A549 (cell line): ENCODE measurements around the gene LDLRAD3. TPM values are rescaled to one million over a fixed set of nuclear protein-coding genes. Genes with fewer than 3 reads are reported as not detected.

ENCODE experiments used
- ATAC-seq, 2 experiments: fragments of 200-7000 bp in 1 of 2; fragments of >200 bp in 1 of 2; cut with Nextera tagmentation in 1 of 2; cut with Tn5 transposase in 1 of 2; 3 replicates each; pipeline versions ENCODE4 v1.8.0 to v1.9.1; 2018 to 2020; ENCODE audit warnings: mild to moderate bottlenecking in 1 of 2, moderate library complexity in 1 of 2
- CTCF ChIA-PET: fragments of 300-600 bp; sonication (Branson Sonifier 250); formaldehyde crosslinking; extraction: SDS; loops from one replicate; lab custom pipeline; 2021; ENCODE audit warnings: antibody characterized with exemption, inconsistent platforms; lab: Yijun Ruan, JAX
- POLR2A ChIA-PET: fragments of 350-600 bp; formaldehyde crosslinking; extraction: SDS; loops from one replicate; lab custom pipeline; 2021; ENCODE audit warnings: antibody characterized with exemption, inconsistent platforms; lab: Yijun Ruan, JAX
- DNase-seq, 2 experiments: peaks; one replicate each; pipeline versions ENCODE4 v3.0.0 to v3.0.0-alpha.2; 2011 to 2016; ENCODE audit warnings: low read depth in 1 of 2, low spot score in 1 of 2
- FAIRE-seq: peaks from 2 replicates; lab custom pipeline; 2011; peaks lifted over from hg19 to GRCh38; lab: Jason Lieb, UNC
- H3K27ac ChIP-seq, 2 experiments: fragments of >200 bp; sonication (Bioruptor Twin); formaldehyde crosslinking; 3 replicates each; pipeline ENCODE4 v1.5.1; 2016 to 2017
- H3K4me1 ChIP-seq: fragments of >200 bp; sonication (Bioruptor Twin); formaldehyde crosslinking; 3 replicates; pipeline ENCODE4 v1.6.1; 2016
- H3K4me2 ChIP-seq: fragments of >200 bp; sonication (Bioruptor Twin); formaldehyde crosslinking; 3 replicates; pipeline ENCODE4 v1.6.1; 2016
- H3K4me3 ChIP-seq: fragments of >200 bp; sonication (Bioruptor Twin); formaldehyde crosslinking; 3 replicates; pipeline ENCODE4 v1.5.1; 2016
- H3K9me3 ChIP-seq: fragments of >200 bp; sonication (Bioruptor Twin); formaldehyde crosslinking; 3 replicates; pipeline ENCODE4 v1.6.1; 2016
- BHLHE40 ChIP-seq: IDR thresholded peaks from 2 replicates; pipeline ENCODE4 v1.6.1; 2012; ENCODE audit warnings: low read depth, low read length, inconsistent platforms
- CBX2 ChIP-seq: fragments of 200-600 bp; sonication (generic); IDR thresholded peaks from 2 replicates; pipeline ENCODE4 v1.6.1; 2016; ENCODE audit warnings: low read depth, mild to moderate bottlenecking, borderline replicate concordance
- CEBPB ChIP-seq, 2 experiments: fragments of >200 bp in 1 of 2; sonication (Bioruptor Twin) in 1 of 2; formaldehyde crosslinking in 1 of 2; IDR thresholded peaks; 2 replicates each; pipeline ENCODE4 v1.6.1; 2012 to 2016
- CHD4 ChIP-seq: fragments of 200-600 bp; sonication (generic); IDR thresholded peaks from 2 replicates; pipeline ENCODE4 v1.6.1; 2016; ENCODE audit warnings: antibody characterized with exemption, mild to moderate bottlenecking, borderline replicate concordance
- EHF ChIP-seq: fragments of 250-450 bp; sonication (Bioruptor Pico); IDR thresholded peaks from 2 replicates; pipeline ENCODE4 v1.5.0; 2020; ENCODE audit warnings: mild to moderate bottlenecking
- ESRRA ChIP-seq: fragments of 150-350 bp; IDR thresholded peaks from 2 replicates; pipeline ENCODE4 v1.6.1; 2014; ENCODE audit warnings: mild to moderate bottlenecking, low read length, borderline replicate concordance
- FOSL2 ChIP-seq, 2 experiments: fragments of 450-650 bp in 1 of 2; fragments of >200 bp in 1 of 2; sonication (Bioruptor Twin) in 1 of 2; formaldehyde crosslinking; IDR thresholded peaks; 2 replicates each; pipeline versions ENCODE4 v1.5.0 to v1.6.1; 2016 to 2020; ENCODE audit warnings: mild to moderate bottlenecking in 1 of 2, moderate library complexity in 1 of 2
- GATA3 ChIP-seq: IDR thresholded peaks from 2 replicates; pipeline ENCODE4 v1.6.1; 2012; ENCODE audit warnings: borderline replicate concordance
- HOXB5 ChIP-seq: fragments of 250-450 bp; sonication (Bioruptor Pico); IDR thresholded peaks from 2 replicates; pipeline ENCODE4 v1.5.0; 2020; ENCODE audit warnings: mild to moderate bottlenecking, moderate library complexity
- JUNB ChIP-seq: fragments of >200 bp; sonication (Bioruptor Twin); formaldehyde crosslinking; IDR thresholded peaks from 2 replicates; pipeline ENCODE4 v1.6.1; 2016
- NPAS2 ChIP-seq: fragments of 250-450 bp; sonication (Bioruptor Pico); IDR thresholded peaks from 2 replicates; pipeline ENCODE4 v1.8.0; 2022; ENCODE audit warnings: mild to moderate bottlenecking, moderate library complexity, borderline replicate concordance
- NR3C1 ChIP-seq: fragments of >200 bp; sonication (Bioruptor Twin); formaldehyde crosslinking; IDR thresholded peaks from 3 replicates; pipeline ENCODE4 v1.6.1; 2017
- POLR2AphosphoS2 ChIP-seq: conservative IDR thresholded peaks from 2 replicates; pipeline ENCODE4 v1.6.1; 2012; ENCODE audit warnings: low read length, improper control_type of control experiment, inconsistent platforms
- RCOR1 ChIP-seq: fragments of 150-350 bp; IDR thresholded peaks from 2 replicates; pipeline ENCODE4 v1.6.1; 2014; ENCODE audit warnings: antibody characterized with exemption, low read length, low read depth
- RFX5 ChIP-seq: fragments of 450-650 bp; IDR thresholded peaks from 2 replicates; pipeline ENCODE4 v1.7.1; 2014; ENCODE audit warnings: antibody characterized with exemption, mild to moderate bottlenecking, moderate library complexity
- SMC3 ChIP-seq: fragments of >200 bp; sonication (Bioruptor Twin); formaldehyde crosslinking; IDR thresholded peaks from 3 replicates; pipeline ENCODE4 v1.6.1; 2018; ENCODE audit warnings: inconsistent platforms
- SREBF2 ChIP-seq: fragments of 450-650 bp; IDR thresholded peaks from 2 replicates; pipeline ENCODE4 v1.6.1; 2014; ENCODE audit warnings: mild to moderate bottlenecking, moderate library complexity
- TFCP2L1 ChIP-seq: fragments of 250-450 bp; sonication (Bioruptor Pico); IDR thresholded peaks from 2 replicates; pipeline ENCODE4 v1.5.0; 2021; ENCODE audit warnings: mild to moderate bottlenecking
- TP53 ChIP-seq: fragments of 250-450 bp; sonication (Bioruptor Pico); IDR thresholded peaks from 2 replicates; pipeline ENCODE4 v1.5.0; 2021; ENCODE audit warnings: mild to moderate bottlenecking, moderate library complexity
- ZFP36 ChIP-seq: fragments of 450-650 bp; IDR thresholded peaks from 2 replicates; pipeline ENCODE4 v1.6.1; 2014; ENCODE audit warnings: borderline replicate concordance; ENCODE audit not compliant: partially characterized antibody
- ZSCAN20 ChIP-seq: fragments of 250-450 bp; sonication (Bioruptor Pico); IDR thresholded peaks from 2 replicates; pipeline ENCODE4 v1.8.0; 2022; ENCODE audit warnings: mild to moderate bottlenecking, moderate library complexity
- WGBS: methylation state at CpG from one replicate; pipeline ENCODE4 v1.1.6; 2017; ENCODE audit errors: missing lambda C conversion rate; 5-methylcytosine and 5-hydroxymethylcytosine counted together
- polyA plus RNA-seq, 4 experiments: library from polyadenylated mRNA; depleted of rRNA in 3 of 4; stranded (reverse); fragments of >200 nt; fragmentation: RNase III in 1 of 4; extraction: RNeasy Plus Mini Kit Qiagen cat#74134 plus additional on column Dnase treatment in 1 of 4; gene quantifications; 2 replicates in 3 of 4; 3 replicates in 1 of 4; pipeline ENCODE4 v1.2.3, GENCODE V29; 2011 to 2017
- TF ChIP-seq, protein P1 (sequence below): fragments of 450-650 bp; IDR thresholded peaks from 2 replicates; pipeline ENCODE4 v1.6.1; 2014; ENCODE audit warnings: antibody characterized with exemption
- TF ChIP-seq, protein P2 (sequence below): fragments of 250-450 bp; sonication (Bioruptor Pico); IDR thresholded peaks from 2 replicates; pipeline ENCODE4 v1.5.0; 2021; ENCODE audit warnings: mild to moderate bottlenecking, moderate library complexity, borderline replicate concordance
- TF ChIP-seq, protein P3 (sequence below): fragments of 150-350 bp; IDR thresholded peaks from 2 replicates; pipeline ENCODE4 v1.6.1; 2014; ENCODE audit warnings: low read depth, mild to moderate bottlenecking, low read length
- TF ChIP-seq, protein P4 (sequence below): fragments of >200 bp; sonication (Bioruptor Twin); formaldehyde crosslinking; IDR thresholded peaks from 3 replicates; pipeline ENCODE4 v1.5.1; 2016
- TF ChIP-seq, protein P5 (sequence below): fragments of 200-600 bp; sonication (generic); IDR thresholded peaks from 2 replicates; pipeline ENCODE4 v1.6.1; 2016; ENCODE audit warnings: antibody characterized with exemption, mild to moderate bottlenecking, moderate library complexity
- TF ChIP-seq, protein P6 (sequence below): fragments of >200 bp; sonication (Bioruptor Twin); formaldehyde crosslinking; IDR thresholded peaks from 2 replicates; pipeline ENCODE4 v1.6.1; 2016

The LDLRAD3 gene
- polyA plus RNA-seq, 2 of the 4 experiments (the other 2 are of a cell fraction) = 10.5 to 13.2 TPM

DNA sequence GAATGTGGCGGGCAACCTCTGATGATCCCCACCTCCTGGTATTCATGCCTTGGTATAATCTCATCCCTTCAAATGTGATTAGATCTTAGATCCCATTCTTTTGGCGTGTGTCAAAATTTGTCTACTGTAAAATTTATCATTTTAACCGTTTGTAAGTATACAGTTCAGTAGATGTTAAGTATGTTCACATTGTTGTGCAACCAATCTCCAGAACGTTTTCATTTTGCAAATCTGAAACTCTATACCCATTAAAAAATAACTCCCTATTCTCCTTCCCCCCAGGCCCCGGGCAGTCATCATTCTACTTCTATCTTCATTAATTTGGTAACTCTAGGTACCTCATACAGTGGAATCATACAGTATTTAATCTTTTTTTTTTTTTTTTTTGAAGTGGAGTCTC, 159.0 kb downstream of the LDLRAD3 start:
- Histone ChIP-seq H3K4me1 (no peaks in the 10 kb centered on the region), H3K27ac (no peak overlapping the region), H3K4me3 (no peak overlapping the region), H3K4me2 (no peak overlapping the region), H3K9me3 (no peaks in the 10 kb centered on the region)
- FAIRE-seq (no peak), ATAC-seq (no peak), DNase-seq (no peak)
- TF ChIP-seq ZFP36 (no peak), ZSCAN20 (no peak), CEBPB (IDR thresholded peaks at IDR 0.05) (no peak), HOXB5 (CRISPR knock-in tag) (no peak), FOSL2 (IDR thresholded peaks at IDR 0.05) (no peak), FOSL2 (CRISPR knock-in tag; IDR thresholded peaks at IDR 0.05) (no peak), ESRRA (no peak), CBX2 (no peak), RFX5 (no peak), JUNB (no peak), EHF (CRISPR knock-in tag) (no peak)
- TF ChIP-seq, protein P1, sequence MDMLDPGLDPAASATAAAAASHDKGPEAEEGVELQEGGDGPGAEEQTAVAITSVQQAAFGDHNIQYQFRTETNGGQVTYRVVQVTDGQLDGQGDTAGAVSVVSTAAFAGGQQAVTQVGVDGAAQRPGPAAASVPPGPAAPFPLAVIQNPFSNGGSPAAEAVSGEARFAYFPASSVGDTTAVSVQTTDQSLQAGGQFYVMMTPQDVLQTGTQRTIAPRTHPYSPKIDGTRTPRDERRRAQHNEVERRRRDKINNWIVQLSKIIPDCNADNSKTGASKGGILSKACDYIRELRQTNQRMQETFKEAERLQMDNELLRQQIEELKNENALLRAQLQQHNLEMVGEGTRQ = no peak
- TF ChIP-seq, protein P2, sequence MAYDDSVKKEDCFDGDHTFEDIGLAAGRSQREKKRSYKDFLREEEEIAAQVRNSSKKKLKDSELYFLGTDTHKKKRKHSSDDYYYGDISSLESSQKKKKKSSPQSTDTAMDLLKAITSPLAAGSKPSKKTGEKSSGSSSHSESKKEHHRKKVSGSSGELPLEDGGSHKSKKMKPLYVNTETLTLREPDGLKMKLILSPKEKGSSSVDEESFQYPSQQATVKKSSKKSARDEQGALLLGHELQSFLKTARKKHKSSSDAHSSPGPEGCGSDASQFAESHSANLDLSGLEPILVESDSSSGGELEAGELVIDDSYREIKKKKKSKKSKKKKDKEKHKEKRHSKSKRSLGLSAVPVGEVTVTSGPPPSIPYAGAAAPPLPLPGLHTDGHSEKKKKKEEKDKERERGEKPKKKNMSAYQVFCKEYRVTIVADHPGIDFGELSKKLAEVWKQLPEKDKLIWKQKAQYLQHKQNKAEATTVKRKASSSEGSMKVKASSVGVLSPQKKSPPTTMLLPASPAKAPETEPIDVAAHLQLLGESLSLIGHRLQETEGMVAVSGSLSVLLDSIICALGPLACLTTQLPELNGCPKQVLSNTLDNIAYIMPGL (CRISPR knock-in tag) = no peak
- TF ChIP-seq, protein P3, sequence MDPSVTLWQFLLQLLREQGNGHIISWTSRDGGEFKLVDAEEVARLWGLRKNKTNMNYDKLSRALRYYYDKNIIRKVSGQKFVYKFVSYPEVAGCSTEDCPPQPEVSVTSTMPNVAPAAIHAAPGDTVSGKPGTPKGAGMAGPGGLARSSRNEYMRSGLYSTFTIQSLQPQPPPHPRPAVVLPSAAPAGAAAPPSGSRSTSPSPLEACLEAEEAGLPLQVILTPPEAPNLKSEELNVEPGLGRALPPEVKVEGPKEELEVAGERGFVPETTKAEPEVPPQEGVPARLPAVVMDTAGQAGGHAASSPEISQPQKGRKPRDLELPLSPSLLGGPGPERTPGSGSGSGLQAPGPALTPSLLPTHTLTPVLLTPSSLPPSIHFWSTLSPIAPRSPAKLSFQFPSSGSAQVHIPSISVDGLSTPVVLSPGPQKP = no peak
- POLR2A ChIA-PET = no interaction called here
- CTCF ChIA-PET = no interaction called here
- 81% methylated on average over 5 of the region's 5 CpGs for WGBS

DNA sequence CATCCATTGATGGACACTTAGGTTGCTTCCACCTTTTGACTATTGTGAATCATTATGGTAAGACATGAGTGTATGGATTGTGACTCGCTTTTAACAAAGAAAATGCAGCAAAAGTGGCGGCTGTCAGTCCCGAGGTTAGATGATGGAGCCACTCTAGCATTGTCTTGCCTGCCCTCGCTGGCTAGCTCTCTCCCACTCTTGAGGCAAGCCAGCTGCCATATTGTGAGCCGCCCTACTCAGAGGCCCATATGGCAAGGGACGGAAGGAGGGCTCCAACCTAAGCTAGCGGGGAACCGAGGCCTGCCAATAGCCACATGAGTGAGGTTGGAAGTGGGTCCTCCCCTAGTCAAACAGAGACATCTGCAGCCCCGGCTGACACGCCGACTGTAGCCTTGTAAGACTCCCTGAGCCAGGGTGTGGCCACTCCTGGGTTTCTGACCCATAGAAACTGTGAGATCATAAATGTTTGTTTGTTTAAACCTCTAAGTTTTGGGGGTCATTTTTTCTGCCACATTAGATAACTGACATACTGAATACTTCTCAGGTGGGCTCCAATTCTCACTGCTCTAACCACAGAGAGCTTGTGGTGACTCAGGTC, 160.2 kb downstream of the LDLRAD3 start:
- ChIA-PET POLR2A (no interaction called here), CTCF (interaction anchor here (0.5 to 1.2 kb wide), 3 partner anchors 10 to 282 kb away, joined by 3 to 5 read pairs (median 3); no protein-coding TSS in a partner anchor)
- ATAC-seq (no peak), FAIRE-seq (no peak), DNase-seq (no peak)
- Histone ChIP-seq H3K9me3 (no peaks in the 10 kb centered on the region), H3K4me1 (no peaks in the 10 kb centered on the region), H3K4me3 (no peak overlapping the region), H3K4me2 (no peak overlapping the region), H3K27ac (no peak overlapping the region)
- WGBS = 80% methylated on average over 11 of the region's 11 CpGs
- no peak for TF ChIP-seq CEBPB (IDR thresholded peaks at IDR 0.05)
- TF ChIP-seq, protein P3 = no peak
- TF ChIP-seq, protein P4, sequence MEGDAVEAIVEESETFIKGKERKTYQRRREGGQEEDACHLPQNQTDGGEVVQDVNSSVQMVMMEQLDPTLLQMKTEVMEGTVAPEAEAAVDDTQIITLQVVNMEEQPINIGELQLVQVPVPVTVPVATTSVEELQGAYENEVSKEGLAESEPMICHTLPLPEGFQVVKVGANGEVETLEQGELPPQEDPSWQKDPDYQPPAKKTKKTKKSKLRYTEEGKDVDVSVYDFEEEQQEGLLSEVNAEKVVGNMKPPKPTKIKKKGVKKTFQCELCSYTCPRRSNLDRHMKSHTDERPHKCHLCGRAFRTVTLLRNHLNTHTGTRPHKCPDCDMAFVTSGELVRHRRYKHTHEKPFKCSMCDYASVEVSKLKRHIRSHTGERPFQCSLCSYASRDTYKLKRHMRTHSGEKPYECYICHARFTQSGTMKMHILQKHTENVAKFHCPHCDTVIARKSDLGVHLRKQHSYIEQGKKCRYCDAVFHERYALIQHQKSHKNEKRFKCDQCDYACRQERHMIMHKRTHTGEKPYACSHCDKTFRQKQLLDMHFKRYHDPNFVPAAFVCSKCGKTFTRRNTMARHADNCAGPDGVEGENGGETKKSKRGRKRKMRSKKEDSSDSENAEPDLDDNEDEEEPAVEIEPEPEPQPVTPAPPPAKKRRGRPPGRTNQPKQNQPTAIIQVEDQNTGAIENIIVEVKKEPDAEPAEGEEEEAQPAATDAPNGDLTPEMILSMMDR = no peak
- TF ChIP-seq TFCP2L1 (CRISPR knock-in tag) = no peak
- no peak for TF ChIP-seq TP53 (CRISPR knock-in tag)
- no peak for TF ChIP-seq CHD4
- TF ChIP-seq SREBF2 = no peak
- TF ChIP-seq, protein P5, sequence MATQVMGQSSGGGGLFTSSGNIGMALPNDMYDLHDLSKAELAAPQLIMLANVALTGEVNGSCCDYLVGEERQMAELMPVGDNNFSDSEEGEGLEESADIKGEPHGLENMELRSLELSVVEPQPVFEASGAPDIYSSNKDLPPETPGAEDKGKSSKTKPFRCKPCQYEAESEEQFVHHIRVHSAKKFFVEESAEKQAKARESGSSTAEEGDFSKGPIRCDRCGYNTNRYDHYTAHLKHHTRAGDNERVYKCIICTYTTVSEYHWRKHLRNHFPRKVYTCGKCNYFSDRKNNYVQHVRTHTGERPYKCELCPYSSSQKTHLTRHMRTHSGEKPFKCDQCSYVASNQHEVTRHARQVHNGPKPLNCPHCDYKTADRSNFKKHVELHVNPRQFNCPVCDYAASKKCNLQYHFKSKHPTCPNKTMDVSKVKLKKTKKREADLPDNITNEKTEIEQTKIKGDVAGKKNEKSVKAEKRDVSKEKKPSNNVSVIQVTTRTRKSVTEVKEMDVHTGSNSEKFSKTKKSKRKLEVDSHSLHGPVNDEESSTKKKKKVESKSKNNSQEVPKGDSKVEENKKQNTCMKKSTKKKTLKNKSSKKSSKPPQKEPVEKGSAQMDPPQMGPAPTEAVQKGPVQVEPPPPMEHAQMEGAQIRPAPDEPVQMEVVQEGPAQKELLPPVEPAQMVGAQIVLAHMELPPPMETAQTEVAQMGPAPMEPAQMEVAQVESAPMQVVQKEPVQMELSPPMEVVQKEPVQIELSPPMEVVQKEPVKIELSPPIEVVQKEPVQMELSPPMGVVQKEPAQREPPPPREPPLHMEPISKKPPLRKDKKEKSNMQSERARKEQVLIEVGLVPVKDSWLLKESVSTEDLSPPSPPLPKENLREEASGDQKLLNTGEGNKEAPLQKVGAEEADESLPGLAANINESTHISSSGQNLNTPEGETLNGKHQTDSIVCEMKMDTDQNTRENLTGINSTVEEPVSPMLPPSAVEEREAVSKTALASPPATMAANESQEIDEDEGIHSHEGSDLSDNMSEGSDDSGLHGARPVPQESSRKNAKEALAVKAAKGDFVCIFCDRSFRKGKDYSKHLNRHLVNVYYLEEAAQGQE = no peak
- no peak for TF ChIP-seq BHLHE40
- TF ChIP-seq, protein P6, sequence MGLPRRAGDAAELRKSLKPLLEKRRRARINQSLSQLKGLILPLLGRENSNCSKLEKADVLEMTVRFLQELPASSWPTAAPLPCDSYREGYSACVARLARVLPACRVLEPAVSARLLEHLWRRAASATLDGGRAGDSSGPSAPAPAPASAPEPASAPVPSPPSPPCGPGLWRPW = no peak
- TF ChIP-seq NR3C1 = no peak
- no peak for TF ChIP-seq NPAS2 (CRISPR knock-in tag)
- TF ChIP-seq RCOR1 = no peak
- TF ChIP-seq GATA3 = no peak
- no peak for TF ChIP-seq POLR2AphosphoS2
- no peak for TF ChIP-seq SMC3
